Natural killer cell (primary cell): Measurements from ENCODE around the gene GNRH2. TPM values are rescaled to one million over a fixed set of nuclear protein-coding genes. Genes with fewer than 3 reads are reported as not detected.
"Not testable (repeated sequence)": the region's sequence is repeated elsewhere in the genome, so short reads cannot be mapped to it uniquely, and the experiment has no call there.

Experiments
- ATAC-seq, 3 donors: fragments of 150-1000 bp in 2 of 3; fragments of 200-7000 bp in 1 of 3; cut with Tn5 transposase; 1 replicate in 1 of 3; 2 replicates in 2 of 3; pipeline ENCODE4 v1.10.0; 2021; ENCODE audit warnings: mild to moderate bottlenecking in 2 of 3, moderate library complexity in 2 of 3
- DNase-seq, 2 donors: peaks; one replicate each; pipeline versions ENCODE4 v3.0.0 to v3.0.0-alpha.2; 2013 to 2021; ENCODE audit warnings: mixed read lengths in 1 of 2
- H3K27ac ChIP-seq: one replicate; pipeline ENCODE4 v1.5.1; 2013; ENCODE audit warnings: mild to moderate bottlenecking, low read length
- H3K27me3 ChIP-seq: one replicate; pipeline ENCODE4 v1.6.1; 2013; ENCODE audit warnings: low read length; ENCODE audit not compliant: control insufficient read depth, insufficient read depth
- H3K36me3 ChIP-seq: one replicate; pipeline ENCODE4 v1.6.1; 2013; ENCODE audit warnings: low read length; ENCODE audit not compliant: control insufficient read depth, insufficient read depth
- H3K4me1 ChIP-seq: one replicate; pipeline ENCODE4 v1.6.1; 2013; ENCODE audit warnings: low read length; ENCODE audit not compliant: control insufficient read depth, insufficient read depth
- H3K4me3 ChIP-seq: one replicate; pipeline ENCODE4 v1.5.1; 2013; ENCODE audit warnings: low read length
- H3K9me3 ChIP-seq: one replicate; pipeline ENCODE4 v1.6.1; 2013; ENCODE audit warnings: low read length; ENCODE audit not compliant: control insufficient read depth, insufficient read depth
- H3K27ac Mint-ChIP-seq, 2 donors: one replicate each; pipeline ENCODE4 v1.8.0; 2022; ENCODE audit warnings: mild to moderate bottlenecking in 2 of 2, mixed read lengths in 2 of 2, moderate library complexity in 1 of 2
- H3K27me3 Mint-ChIP-seq, 2 donors: one replicate each; pipeline ENCODE4 v1.8.0; 2022; ENCODE audit warnings: low read depth in 2 of 2, mixed read lengths in 2 of 2
- H3K36me3 Mint-ChIP-seq: one replicate; pipeline ENCODE4 v1.8.0; 2022; ENCODE audit warnings: mixed read lengths
- H3K4me1 Mint-ChIP-seq, 2 donors: one replicate each; pipeline ENCODE4 v1.8.0; 2022; ENCODE audit warnings: mixed read lengths in 2 of 2
- H3K4me3 Mint-ChIP-seq: one replicate; pipeline ENCODE4 v1.8.0; 2022; ENCODE audit warnings: mild to moderate bottlenecking, moderate library complexity, mixed read lengths
- H3K9me3 Mint-ChIP-seq, 2 donors: one replicate each; pipeline ENCODE4 v1.8.0; 2022; ENCODE audit warnings: mixed read lengths in 2 of 2
- WGBS: methylation state at CpG from one replicate; pipeline ENCODE4 v1.1.7; 2013; ENCODE audit warnings: missing lambda C conversion rate; ENCODE audit not compliant: insufficient coverage; 5-methylcytosine and 5-hydroxymethylcytosine counted together
- intact Hi-C: fragments of 100-400 bp; cut with micrococcal nuclease; formaldehyde crosslinking; loops from one replicate; pipeline ENCODE4 v1.14.2; 2022
- total RNA-seq, 4 donors: library from RNA; stranded (reverse); fragments of 120-200 nt in 1 of 4; gene quantifications; one replicate each; pipeline versions ENCODE4 v1.2.3 to v1.2.4, GENCODE V29; 2013 to 2022
- TF ChIP-seq, protein P1 (sequence below): fragments of 200-600 bp; IDR thresholded peaks from one replicate; pipeline ENCODE4 v1.8.0; 2022; ENCODE audit warnings: antibody characterized with exemption

The GNRH2 gene
- total RNA-seq, 3 donors from 2014 or later (not counting 1 experiment from before 2014, with no cell fraction given) = 0.49 to 1.2 (median 0.68) TPM

DNA sequence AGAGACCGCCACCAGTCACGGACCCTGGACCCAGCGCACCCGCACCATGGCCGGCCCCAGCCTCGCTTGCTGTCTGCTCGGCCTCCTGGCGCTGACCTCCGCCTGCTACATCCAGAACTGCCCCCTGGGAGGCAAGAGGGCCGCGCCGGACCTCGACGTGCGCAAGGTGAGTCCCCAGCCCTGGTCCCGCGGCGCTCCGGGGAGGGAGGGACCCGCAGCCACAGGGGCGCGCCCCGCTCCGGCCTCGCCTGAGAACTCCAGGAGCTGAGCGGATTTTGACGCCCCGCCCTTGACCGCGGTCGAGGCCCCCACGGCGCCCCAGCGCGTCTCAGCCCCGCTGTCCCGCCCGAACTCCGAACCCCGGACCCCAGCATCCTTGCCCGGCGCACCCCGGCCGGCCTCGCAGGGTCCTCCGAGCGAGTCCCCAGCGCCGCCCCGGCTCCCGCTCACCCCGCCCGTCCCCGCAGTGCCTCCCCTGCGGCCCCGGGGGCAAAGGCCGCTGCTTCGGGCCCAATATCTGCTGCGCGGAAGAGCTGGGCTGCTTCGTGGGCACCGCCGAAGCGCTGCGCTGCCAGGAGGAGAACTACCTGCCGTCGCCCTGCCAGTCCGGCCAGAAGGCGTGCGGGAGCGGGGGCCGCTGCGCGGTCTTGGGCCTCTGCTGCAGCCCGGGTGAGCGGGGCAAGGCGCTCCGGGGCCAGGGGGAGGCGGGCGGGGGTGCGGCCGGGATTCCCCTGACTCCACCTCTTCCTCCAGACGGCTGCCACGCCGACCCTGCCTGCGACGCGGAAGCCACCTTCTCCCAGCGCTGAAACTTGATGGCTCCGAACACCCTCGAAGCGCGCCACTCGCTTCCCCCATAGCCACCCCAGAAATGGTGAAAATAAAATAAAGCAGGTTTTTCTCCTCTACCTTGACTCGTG is 28.4 kb downstream of the GNRH2 start, which contains the start of gene OXT:
Gene OXT, plus strand, starts transcription at position 11 of the 920 bp plus-strand sequence. Its CDS starts 36 bp downstream, at position 47.
- H3K4me3 Mint-ChIP-seq = peak within 1 kb of the TSS; percentile 89
- Histone ChIP-seq H3K27ac (no peak within 1 kb of the TSS), H3K4me1 (peaks cover 16% of the 10 kb centered on the region), H3K9me3 (no peaks in the 10 kb centered on the region), H3K4me3 (peak within 1 kb of the TSS; percentile 31), H3K27me3 (peaks cover 8% of the 10 kb centered on the region), H3K36me3 (no peaks in the 10 kb centered on the region)
- 8% methylated on average over 94 of the region's 95 CpGs for WGBS
- H3K27ac Mint-ChIP-seq = peak within 1 kb of the TSS; percentile 5 to 82
- ATAC-seq (peak; percentile 82 to 90 (median 85)), DNase-seq (peak; percentile 43 to 88)
- H3K4me1 Mint-ChIP-seq = peaks cover 9 to 19% of the 10 kb centered on the region in 2 donors
- H3K9me3 Mint-ChIP-seq = no peaks in the 10 kb centered on the region
- TF ChIP-seq, protein P1, sequence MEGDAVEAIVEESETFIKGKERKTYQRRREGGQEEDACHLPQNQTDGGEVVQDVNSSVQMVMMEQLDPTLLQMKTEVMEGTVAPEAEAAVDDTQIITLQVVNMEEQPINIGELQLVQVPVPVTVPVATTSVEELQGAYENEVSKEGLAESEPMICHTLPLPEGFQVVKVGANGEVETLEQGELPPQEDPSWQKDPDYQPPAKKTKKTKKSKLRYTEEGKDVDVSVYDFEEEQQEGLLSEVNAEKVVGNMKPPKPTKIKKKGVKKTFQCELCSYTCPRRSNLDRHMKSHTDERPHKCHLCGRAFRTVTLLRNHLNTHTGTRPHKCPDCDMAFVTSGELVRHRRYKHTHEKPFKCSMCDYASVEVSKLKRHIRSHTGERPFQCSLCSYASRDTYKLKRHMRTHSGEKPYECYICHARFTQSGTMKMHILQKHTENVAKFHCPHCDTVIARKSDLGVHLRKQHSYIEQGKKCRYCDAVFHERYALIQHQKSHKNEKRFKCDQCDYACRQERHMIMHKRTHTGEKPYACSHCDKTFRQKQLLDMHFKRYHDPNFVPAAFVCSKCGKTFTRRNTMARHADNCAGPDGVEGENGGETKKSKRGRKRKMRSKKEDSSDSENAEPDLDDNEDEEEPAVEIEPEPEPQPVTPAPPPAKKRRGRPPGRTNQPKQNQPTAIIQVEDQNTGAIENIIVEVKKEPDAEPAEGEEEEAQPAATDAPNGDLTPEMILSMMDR = no peak
- H3K27me3 Mint-ChIP-seq = peaks cover 8 to 16% of the 10 kb centered on the region in 2 donors
- no peaks in the 10 kb centered on the region for H3K36me3 Mint-ChIP-seq
- intact Hi-C loops = no loop called here

- ATAC-seq (no peak), DNase-seq (peak in 1 of 2 donors; percentile 4)
- TF ChIP-seq, protein P1 = no peak
- Mint-ChIP-seq H3K4me3 (peak overlapping the region; percentile 85), H3K27me3 (peaks cover 8 to 16% of the 10 kb centered on the region in 2 donors), H3K9me3 (no peaks in the 10 kb centered on the region), H3K36me3 (no peaks in the 10 kb centered on the region), H3K4me1 (peaks cover 13 to 25% of the 10 kb centered on the region in 2 donors), H3K27ac (peak overlapping the region in 1 of 2 donors; percentile 82)
- H3K9me3 ChIP-seq = no peaks in the 10 kb centered on the region
- H3K4me3 ChIP-seq = peak overlapping the region; percentile 19
- H3K36me3 ChIP-seq = no peaks in the 10 kb centered on the region
- WGBS = 84% methylated on average over 22 of the region's 22 CpGs
- H3K27me3 ChIP-seq = peaks cover 8% of the 10 kb centered on the region
- intact Hi-C loops = no loop called here
- peaks cover 24% of the 10 kb centered on the region for H3K4me1 ChIP-seq
- no peak overlapping the region for H3K27ac ChIP-seq
Measured at GRCh38 chr20:3072530-3073250, 29.3 kb downstream of the GNRH2 start.

GRCh38 chr20:3073251-3073643 is 29.8 kb downstream of the GNRH2 start:
- H3K27ac Mint-ChIP-seq, intact Hi-C loops, H3K36me3 ChIP-seq, H3K36me3 Mint-ChIP-seq, H3K27ac ChIP-seq, H3K9me3 ChIP-seq, DNase-seq, ATAC-seq, H3K9me3 Mint-ChIP-seq, H3K4me3 ChIP-seq: not testable (repeated sequence)
- Histone ChIP-seq H3K27me3 (peaks cover 11% of the 10 kb centered on the region), H3K4me1 (peaks cover 24% of the 10 kb centered on the region)
- peaks cover 16 to 28% of the 10 kb centered on the region in 2 donors for H3K4me1 Mint-ChIP-seq
- H3K27me3 Mint-ChIP-seq = peaks cover 8 to 16% of the 10 kb centered on the region in 2 donors
- WGBS = 88% methylated on average over 8 of the region's 8 CpGs
- H3K4me3 Mint-ChIP-seq = peak overlapping the region; percentile 40

DNA sequence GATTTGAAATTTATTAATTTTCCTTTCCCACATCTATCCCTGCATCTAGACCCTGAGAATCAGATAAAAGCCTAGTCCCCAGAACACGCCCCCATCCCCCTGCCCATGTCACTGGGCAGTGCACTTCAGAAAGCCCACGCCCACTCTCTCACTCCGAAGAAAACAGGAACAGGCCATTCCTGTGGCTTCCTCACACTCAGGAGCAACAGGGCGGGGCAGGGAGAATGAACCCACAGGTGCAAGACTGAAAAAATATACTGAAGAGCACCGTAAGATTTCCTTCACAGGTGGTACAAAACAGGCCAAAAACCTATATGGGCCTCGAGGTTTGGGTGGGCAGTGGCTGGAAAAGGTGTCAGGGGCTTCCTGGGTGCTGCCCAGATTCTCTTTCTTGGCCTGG is 31.4 kb downstream of the GNRH2 start:
- no peak overlapping the region for H3K4me3 Mint-ChIP-seq
- Histone ChIP-seq H3K36me3 (no peaks in the 10 kb centered on the region), H3K4me1 (peaks cover 24% of the 10 kb centered on the region), H3K27me3 (peaks cover 11% of the 10 kb centered on the region), H3K27ac (no peak overlapping the region), H3K4me3 (no peak overlapping the region), H3K9me3 (no peaks in the 10 kb centered on the region)
- peaks cover 16 to 28% of the 10 kb centered on the region in 2 donors for H3K4me1 Mint-ChIP-seq
- intact Hi-C loops = no loop called here
- peaks cover 19 to 21% of the 10 kb centered on the region in 2 donors for H3K27me3 Mint-ChIP-seq
- ATAC-seq = no peak
- TF ChIP-seq, protein P1 = no peak
- WGBS = 35% methylated on average over 6 of the region's 6 CpGs
- H3K27ac Mint-ChIP-seq = no peak overlapping the region
- no peak for DNase-seq
- H3K9me3 Mint-ChIP-seq = no peaks in the 10 kb centered on the region
- H3K36me3 Mint-ChIP-seq = no peaks in the 10 kb centered on the region

DNA sequence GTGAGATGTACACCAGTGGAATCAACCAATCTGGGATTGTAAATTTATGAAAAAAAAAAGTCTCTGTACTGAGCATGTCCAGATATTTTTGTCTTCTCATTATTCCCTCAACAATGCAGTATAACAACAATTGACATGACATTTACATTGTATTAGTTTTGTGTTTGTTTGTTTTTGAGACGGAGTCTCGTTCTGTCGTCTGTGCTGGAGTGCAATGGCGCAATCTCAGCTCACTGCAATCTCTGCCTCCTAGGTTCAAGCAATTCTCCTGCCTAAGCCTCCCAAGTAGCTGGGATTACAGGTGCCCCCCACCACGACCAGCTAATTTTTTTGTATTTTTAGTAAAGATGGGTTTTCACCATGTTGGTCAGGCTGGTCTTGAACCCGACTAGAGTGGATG is 31.9 kb downstream of the GNRH2 start:
- intact Hi-C loops = not testable (repeated sequence)
- H3K4me1 Mint-ChIP-seq = peaks cover 16 to 28% of the 10 kb centered on the region in 2 donors

More for the DNA sequence above, 31.9 kb downstream of the GNRH2 start:
- H3K9me3 Mint-ChIP-seq, H3K4me3 Mint-ChIP-seq, DNase-seq, H3K27ac Mint-ChIP-seq, H3K27ac ChIP-seq, H3K36me3 Mint-ChIP-seq, H3K4me3 ChIP-seq, H3K36me3 ChIP-seq, ATAC-seq, H3K9me3 ChIP-seq: not testable (repeated sequence)
- Histone ChIP-seq H3K27me3 (peaks cover 11% of the 10 kb centered on the region), H3K4me1 (peaks cover 24% of the 10 kb centered on the region)
- 83% methylated on average over 6 of the region's 6 CpGs for WGBS
- peaks cover 22 to 24% of the 10 kb centered on the region in 2 donors for H3K27me3 Mint-ChIP-seq
